Neural progenitor cell (in vitro differentiated cells): ENCODE measurements around the gene ADARB2.

ENCODE experiments used
- CTCF ChIP-seq: fragments of 200-600 bp; sonication (generic); IDR thresholded peaks from 2 replicates; pipeline ENCODE4 v1.5.1; 2017; ENCODE audit warnings: antibody characterized with exemption, mild to moderate bottlenecking
- EZH2 ChIP-seq: fragments of 200-600 bp; sonication (generic); IDR thresholded peaks from 2 replicates; pipeline ENCODE4 v1.6.1; 2017; ENCODE audit warnings: antibody characterized with exemption, mild to moderate bottlenecking, moderate library complexity

GRCh38 chr10:1156616-1156886 is 580.8 kb downstream of the ADARB2 start:
- TF ChIP-seq CTCF (no peak), EZH2 (no peak)
